Subcutaneous preadipocyte (primary cell): ENCODE measurements around the gene OTULINL. TPM values are rescaled to one million over a fixed set of nuclear protein-coding genes. Genes with fewer than 3 reads are reported as not detected.

ENCODE experiments used
- total RNA-seq: library from RNA; depleted of rRNA; stranded (reverse); fragments of >200 nt; gene quantifications from 2 replicates; pipeline ENCODE4 v1.2.3, GENCODE V29; 2012

OTULINL gene
- 0.37 and 0.39 TPM in 2 replicates for total RNA-seq

GRCh38 chr5:14581106-14581890 is at the start of gene OTULINL:
Gene OTULINL (plus strand): TSS chr5:14581792. CDS start chr5:14581895, 103 bp downstream.

Other genes with a start within 250 kb of the OTULINL start
- 18.0 and 22.9 TPM in 2 replicates for gene OTULIN, start 82.9 kb downstream of the OTULINL start, total RNA-seq